NCI-H446 treated with DMSO at 0.1 percent for 48 hours (cell line): ENCODE data around the gene IFRD1.
"Not testable (repeated sequence)": the region's sequence is repeated elsewhere in the genome, so short reads cannot be mapped to it uniquely, and the experiment has no call there.

Experiments used
- DNase-seq: peaks from one replicate; lab custom pipeline; 2025; lab: John Stamatoyannopoulos, UW

IFRD1 gene

GRCh38 chr7:112442210-112442609 is 8.1 kb upstream of the IFRD1 start:
- DNase-seq, result no peak

GRCh38 chr7:112444505-112444904 is 5.8 kb upstream of the IFRD1 start:
- DNase-seq, result no peak

- no peak for DNase-seq
Measured at GRCh38 chr7:112446431-112446830, 3.8 kb upstream of the IFRD1 start.

DNA sequence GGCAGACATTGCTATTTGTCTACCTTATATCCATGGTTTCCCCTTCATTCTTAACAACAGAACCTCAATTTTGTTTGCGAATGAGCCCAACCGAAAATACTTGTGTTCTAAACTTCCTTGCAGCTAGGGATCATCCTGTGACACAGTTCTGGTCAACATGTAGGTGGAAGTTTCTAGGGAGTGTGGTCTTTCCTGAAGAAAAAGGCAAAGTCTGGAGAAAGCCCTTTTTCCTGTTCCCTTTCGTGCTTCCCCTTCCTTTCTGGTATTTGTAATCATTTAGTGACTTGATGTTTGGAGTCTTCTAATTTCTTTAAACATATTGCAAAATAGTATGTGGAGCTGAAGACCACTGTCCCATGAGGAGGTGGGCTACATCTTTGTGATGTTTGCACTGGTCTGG is 2.9 kb upstream of the IFRD1 start:
- no peak for DNase-seq

- no peak for DNase-seq
Measured at GRCh38 chr7:112448381-112448780, 1.9 kb upstream of the IFRD1 start.

- no peak for DNase-seq
Measured at GRCh38 chr7:112448891-112449290, 1.4 kb upstream of the IFRD1 start.

- DNase-seq, result no peak
Measured at GRCh38 chr7:112449353-112449752, 907 bp upstream of the IFRD1 start.

GRCh38 chr7:112450807-112451761 is 824 bp downstream of the IFRD1 start:
- DNase-seq, result peak; percentile 90

- peak; percentile 7 for DNase-seq
Measured at GRCh38 chr7:112452102-112452888, 2.0 kb downstream of the IFRD1 start.

- peak; percentile 53 for DNase-seq
Measured at GRCh38 chr7:112453505-112454171, 3.4 kb downstream of the IFRD1 start.

GRCh38 chr7:112454191-112454590 is 3.9 kb downstream of the IFRD1 start:
- DNase-seq, result not testable (repeated sequence)

DNA sequence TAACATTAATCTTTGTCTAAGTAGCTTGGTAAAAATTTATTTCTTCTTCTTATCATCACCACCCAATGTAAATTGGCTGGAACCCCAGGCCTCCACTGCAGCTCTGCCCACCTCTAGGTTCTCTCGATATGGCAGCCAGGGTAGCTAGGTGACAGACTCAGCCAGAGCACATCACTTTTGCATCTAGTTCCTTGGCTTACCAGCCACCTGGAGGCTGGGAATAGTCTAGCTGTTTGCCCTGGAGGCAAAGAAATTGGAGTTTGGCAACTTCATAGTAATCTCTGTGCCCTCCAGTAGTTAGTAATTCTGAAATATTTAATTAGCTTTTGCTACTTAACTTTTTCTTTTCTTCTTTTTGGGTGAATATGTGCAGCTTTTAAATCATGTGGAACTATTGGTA is 9.4 kb downstream of the IFRD1 start:
- DNase-seq, result no peak

- peak; percentile 73 for DNase-seq
Measured at GRCh38 chr7:112462236-112462635, 12.0 kb downstream of the IFRD1 start.

GRCh38 chr7:112467867-112468266 is 17.6 kb downstream of the IFRD1 start:
- DNase-seq, result no peak

DNA sequence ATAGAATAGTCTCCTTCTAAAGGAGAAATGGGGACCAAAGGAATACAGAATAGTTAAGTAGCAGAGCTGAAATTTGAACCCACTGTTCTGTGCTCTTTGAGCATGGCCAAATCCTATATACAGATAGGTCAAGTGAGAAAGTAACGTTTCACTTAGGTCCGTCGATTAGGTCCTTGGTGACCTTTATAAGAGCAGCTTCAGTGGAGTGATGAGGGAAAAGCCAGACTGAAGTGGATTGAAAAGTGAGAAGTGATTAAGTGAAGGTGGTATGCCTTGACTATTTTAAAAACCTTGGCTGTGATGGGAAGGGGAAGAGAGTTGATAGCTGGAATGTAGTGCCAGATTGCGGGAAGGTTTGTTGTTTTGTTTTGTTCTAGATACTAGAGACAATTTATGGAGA is 19.9 kb downstream of the IFRD1 start:
- DNase-seq, result no peak

DNA sequence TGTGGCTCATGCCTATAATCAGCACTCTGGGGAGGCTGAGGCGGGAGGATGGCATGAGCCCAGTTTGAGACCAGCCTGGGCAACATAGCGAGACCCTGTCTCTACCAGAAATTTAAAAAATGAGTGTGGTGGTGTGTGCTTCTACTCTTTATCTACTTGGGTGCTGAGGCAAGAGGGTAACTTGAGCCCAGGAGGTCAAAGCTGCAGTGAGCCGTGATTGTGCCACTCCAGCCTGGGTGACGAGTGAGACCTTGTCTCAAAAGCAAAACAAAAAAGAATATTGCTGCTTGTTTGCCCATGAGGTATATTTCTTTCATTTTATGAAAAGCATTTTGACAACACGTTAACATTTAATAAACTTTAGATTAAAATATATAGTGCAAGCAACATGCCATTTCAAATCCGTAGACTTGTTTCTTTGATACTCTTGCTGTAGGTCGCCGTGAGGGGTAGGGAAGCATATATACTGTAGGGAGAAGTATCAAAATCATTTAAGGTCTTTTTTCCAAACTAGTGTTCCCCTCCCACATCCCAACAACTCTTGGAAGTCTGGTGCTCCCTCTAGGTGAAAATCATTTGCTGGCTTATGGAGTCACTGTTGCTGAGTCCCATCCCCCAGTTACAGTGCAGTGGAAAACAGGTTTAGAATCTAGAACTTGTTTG is 26.3 kb downstream of the IFRD1 start:
- no peak for DNase-seq

- no peak for DNase-seq
Measured at GRCh38 chr7:112481121-112481736, 31.0 kb downstream of the IFRD1 start.

- no peak for DNase-seq
Measured at GRCh38 chr7:112481833-112482670, 31.8 kb downstream of the IFRD1 start.

- no peak for DNase-seq
Measured at GRCh38 chr7:112484671-112485167, 34.5 kb downstream of the IFRD1 start.

DNA sequence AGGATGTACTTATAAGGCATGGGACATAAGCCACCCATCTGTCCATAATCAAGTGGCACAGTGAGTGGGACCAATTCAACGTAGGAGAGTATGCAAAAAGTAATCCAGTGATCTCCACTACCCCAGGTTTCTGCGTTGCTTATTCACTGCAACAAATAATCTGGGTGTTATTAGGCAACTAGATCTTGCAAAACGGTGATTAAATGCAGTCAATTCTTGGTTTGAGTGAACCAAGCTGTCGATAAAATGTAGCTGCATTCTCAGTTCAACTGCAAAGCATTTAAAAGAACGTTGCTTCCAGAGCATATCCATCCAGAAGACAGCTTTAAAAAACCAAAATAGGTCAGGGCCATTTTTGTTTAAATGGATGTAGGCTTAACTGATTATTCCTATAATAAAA is 35.5 kb downstream of the IFRD1 start:
- DNase-seq, result no peak
